IPS-20b (cell line): Measurements from ENCODE around the gene ZMYND19.
"Not testable (repeated sequence)": the region's sequence is repeated elsewhere in the genome, so short reads cannot be mapped to it uniquely, and the experiment has no call there.

Source experiments
- H3K27ac ChIP-seq: one replicate; pipeline ENCODE4 v1.5.1; 2013; ENCODE audit warnings: low read length
- H3K27me3 ChIP-seq: 2 replicates; pipeline ENCODE4 v1.6.1; 2013; ENCODE audit warnings: mild to moderate bottlenecking, low read length, inconsistent platforms; ENCODE audit not compliant: insufficient read depth
- H3K36me3 ChIP-seq: 2 replicates; pipeline ENCODE4 v1.6.1; 2013; ENCODE audit warnings: low read depth, mild to moderate bottlenecking, inconsistent platforms, low read length, moderate library complexity; ENCODE audit not compliant: insufficient read depth
- H3K4me1 ChIP-seq: 2 replicates; pipeline ENCODE4 v1.6.1; 2013; ENCODE audit warnings: mild to moderate bottlenecking, control low read depth, inconsistent platforms, low read length, moderate library complexity; ENCODE audit not compliant: insufficient read depth
- H3K4me3 ChIP-seq: 2 replicates; pipeline ENCODE4 v1.5.1; 2013; ENCODE audit warnings: mild to moderate bottlenecking, low read length, inconsistent platforms
- H3K9ac ChIP-seq: 2 replicates; pipeline ENCODE4 v1.6.1; 2013; ENCODE audit warnings: low read depth, mild to moderate bottlenecking, inconsistent platforms, low read length, moderate library complexity
- H3K9me3 ChIP-seq: 2 replicates; pipeline ENCODE4 v1.6.1; 2013; ENCODE audit warnings: mild to moderate bottlenecking, low read depth, low read length, inconsistent platforms; ENCODE audit not compliant: insufficient read depth

The ZMYND19 gene

DNA sequence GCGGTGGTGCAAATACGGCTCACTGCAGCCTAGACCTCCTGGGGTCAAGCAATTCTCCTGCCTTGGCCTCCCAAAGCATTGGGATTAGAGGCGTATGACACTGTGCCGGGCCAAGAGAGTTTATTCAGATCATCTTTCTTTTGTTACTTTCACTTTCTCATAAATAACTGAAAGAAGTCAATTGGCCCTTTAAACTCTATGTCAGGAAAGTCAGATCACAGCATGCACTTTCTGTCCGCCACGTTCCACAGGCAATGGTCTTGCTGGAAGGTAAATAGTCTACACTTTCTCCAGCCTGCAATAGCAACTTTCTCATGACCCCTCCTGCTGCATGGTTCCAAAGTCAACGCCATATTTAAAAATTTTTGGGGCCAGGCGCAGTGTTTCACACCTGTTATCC, 8.6 kb upstream of the ZMYND19 start:
- Histone ChIP-seq H3K36me3 (no peaks in the 10 kb centered on the region), H3K27ac (no peak overlapping the region), H3K27me3 (peaks cover 13% of the 10 kb centered on the region), H3K9ac (no peak overlapping the region), H3K4me1 (no peaks in the 10 kb centered on the region), H3K9me3 (no peaks in the 10 kb centered on the region), H3K4me3 (no peak overlapping the region)

DNA sequence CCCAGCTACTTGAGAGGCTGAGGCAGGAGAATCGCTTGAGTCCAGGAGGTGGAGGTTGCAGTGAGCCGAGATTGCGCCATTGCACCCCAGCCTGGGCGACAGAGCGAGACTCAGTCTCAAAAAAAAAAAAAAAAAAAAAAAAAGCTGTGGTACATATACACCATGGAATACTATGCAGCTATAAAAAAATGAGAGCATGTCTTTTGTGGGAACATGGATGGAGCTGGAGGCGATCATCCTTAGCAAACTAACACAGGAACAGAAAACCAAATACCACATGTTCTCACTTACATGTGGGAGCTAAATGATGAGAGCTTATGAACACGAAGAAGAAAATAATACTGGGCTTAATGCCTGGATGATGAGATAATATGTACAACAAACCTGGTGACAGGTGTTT, 6.3 kb upstream of the ZMYND19 start:
- H3K4me3 ChIP-seq, H3K27ac ChIP-seq, H3K9ac ChIP-seq, H3K36me3 ChIP-seq, H3K9me3 ChIP-seq, H3K27me3 ChIP-seq, H3K4me1 ChIP-seq: not testable (repeated sequence)

DNA sequence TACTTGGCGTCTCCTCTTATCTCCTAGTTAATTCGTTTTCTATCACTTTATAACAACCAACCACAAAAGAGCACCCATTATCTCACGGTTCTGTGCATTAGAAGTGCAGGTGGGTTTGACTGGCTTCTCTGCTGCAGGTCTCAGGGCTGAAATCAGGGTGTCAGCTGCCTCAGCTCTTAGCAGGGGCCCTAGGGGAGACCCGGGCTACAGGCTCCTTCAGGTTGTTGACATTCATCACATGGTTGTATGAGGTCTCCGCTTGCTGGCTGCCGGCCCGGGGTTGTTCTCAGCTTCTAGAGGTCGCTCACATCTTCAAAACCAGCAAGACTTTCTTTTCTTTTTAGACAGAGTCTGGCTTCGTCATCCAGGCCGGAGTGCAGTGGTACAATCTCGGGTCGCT, 2.9 kb upstream of the ZMYND19 start:
- Histone ChIP-seq H3K4me3 (no peak overlapping the region), H3K4me1 (peaks cover 6% of the 10 kb centered on the region; the same call in 1 of the 2 replicates), H3K36me3 (peaks cover 7% of the 10 kb centered on the region), H3K9me3 (no peaks in the 10 kb centered on the region), H3K27me3 (peaks cover 9% of the 10 kb centered on the region; the same call in 1 of the 2 replicates), H3K27ac (no peak overlapping the region), H3K9ac (no peak overlapping the region)

DNA sequence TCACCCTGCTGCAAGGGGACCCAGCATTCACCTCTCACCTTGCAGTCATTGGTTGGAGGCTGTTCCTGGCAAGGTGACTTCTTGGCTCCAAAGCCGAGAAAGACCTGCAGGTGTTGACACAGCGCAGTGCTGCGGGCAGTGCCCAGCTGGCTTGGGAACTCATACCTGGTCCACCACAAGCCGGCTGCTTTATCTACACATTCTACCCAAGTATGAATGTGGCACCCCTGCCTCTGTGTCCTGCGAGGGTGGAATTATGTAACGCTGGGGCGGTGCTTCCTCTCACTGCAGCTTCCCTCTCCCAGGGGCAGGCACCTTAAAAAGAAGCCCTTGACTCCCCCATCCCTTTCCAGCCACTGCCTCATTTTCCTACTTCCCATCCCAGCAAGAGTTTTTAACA, 2.5 kb upstream of the ZMYND19 start:
- no peak overlapping the region for H3K27ac ChIP-seq
- no peaks in the 10 kb centered on the region for H3K9me3 ChIP-seq
- H3K27me3 ChIP-seq, result peaks cover 9% of the 10 kb centered on the region; the same call in 1 of the 2 replicates
- H3K9ac ChIP-seq, result no peak overlapping the region
- H3K4me1 ChIP-seq, result peaks cover 6% of the 10 kb centered on the region; the same call in 1 of the 2 replicates
- no peak overlapping the region for H3K4me3 ChIP-seq
- H3K36me3 ChIP-seq, result peaks cover 11% of the 10 kb centered on the region

DNA sequence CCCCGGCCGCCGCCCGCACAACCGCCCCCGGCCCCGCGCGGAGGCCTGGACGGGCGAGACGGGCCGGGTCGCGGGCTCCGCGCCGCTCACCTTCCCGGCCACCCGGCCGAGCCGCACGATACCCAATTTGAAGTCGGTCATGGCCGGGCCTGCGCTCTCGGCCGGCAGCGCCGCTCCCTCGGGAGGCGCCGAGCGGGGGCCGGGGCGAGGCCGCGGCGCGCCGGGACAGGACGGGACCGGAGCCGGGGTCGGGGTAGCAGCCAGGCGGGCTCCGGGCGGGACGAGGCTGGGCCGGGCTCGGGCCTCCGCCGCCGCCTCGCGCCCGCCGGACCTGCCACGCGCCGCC, 216 bp downstream of the ZMYND19 start:
- Histone ChIP-seq H3K4me1 (peaks cover 6% of the 10 kb centered on the region; the same call in 1 of the 2 replicates), H3K9me3 (no peaks in the 10 kb centered on the region), H3K27ac (no peak overlapping the region), H3K4me3 (peak overlapping the region; percentile 85; the same call in 1 of the 2 replicates), H3K36me3 (peaks cover 38% of the 10 kb centered on the region), H3K9ac (no peak overlapping the region), H3K27me3 (peaks cover 9% of the 10 kb centered on the region; the same call in 1 of the 2 replicates)

DNA sequence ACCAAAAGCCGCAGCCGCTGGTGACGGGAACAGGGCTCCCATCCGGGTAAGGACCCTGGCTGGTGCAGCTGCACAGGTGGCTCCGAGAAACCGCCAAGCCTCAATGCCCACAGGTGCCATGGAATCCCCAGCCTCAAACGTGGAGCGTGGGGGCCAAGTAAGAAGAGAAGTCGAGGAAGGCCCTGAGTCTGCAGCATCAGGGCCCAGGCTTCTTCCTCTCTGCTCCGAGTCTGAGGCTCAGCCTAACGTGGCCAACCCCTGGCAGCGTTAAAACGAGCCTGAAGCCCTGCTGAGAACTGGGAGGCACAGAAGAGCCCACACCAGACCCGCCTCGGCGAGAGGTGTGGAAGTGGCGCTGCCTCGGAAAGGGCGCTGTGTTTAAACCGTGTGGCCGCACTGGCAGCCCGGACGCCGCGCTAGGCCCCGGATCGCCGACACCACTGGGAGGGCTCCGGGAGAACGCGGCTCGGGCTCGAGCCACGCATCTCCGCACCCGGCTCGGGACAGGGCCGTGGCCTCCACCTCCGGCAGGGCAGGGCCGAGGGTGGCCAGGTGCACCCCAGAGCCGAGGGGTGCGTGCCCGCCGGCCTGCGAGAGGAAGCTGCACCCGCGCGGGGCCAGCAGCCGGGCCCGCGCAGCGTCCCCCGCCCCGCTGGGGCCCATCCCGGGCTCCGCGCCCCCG, 730 bp downstream of the ZMYND19 start:
- Histone ChIP-seq H3K27me3 (peaks cover 9% of the 10 kb centered on the region; the same call in 1 of the 2 replicates), H3K4me3 (peak overlapping the region; percentile 85), H3K36me3 (peaks cover 43% of the 10 kb centered on the region), H3K9ac (peak overlapping the region; percentile 81), H3K4me1 (peaks cover 6% of the 10 kb centered on the region; the same call in 1 of the 2 replicates), H3K27ac (no peak overlapping the region), H3K9me3 (no peaks in the 10 kb centered on the region)

DNA sequence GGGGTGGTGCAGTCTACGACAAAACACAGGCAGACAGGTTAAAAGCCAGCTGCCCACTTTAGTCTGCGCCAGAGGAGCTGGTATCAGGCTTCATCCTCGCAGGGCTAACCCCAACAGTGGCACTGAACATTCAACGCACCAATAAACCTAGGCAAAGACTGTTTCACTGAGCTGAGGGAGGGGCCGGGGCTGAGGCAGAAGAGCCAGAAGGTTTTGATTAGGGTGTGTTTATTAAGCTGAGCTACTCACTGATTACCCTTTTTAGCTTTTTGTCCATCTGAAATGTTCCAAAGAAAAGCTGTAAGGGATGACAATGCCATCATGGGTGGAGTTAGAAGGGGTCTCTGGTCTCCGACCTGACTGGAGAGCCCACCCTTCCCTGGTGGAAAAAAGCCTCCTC, 1.4 kb downstream of the ZMYND19 start:
- Histone ChIP-seq H3K4me1 (peaks cover 6% of the 10 kb centered on the region; the same call in 1 of the 2 replicates), H3K9me3 (no peaks in the 10 kb centered on the region), H3K36me3 (peaks cover 50% of the 10 kb centered on the region), H3K27me3 (peaks cover 9% of the 10 kb centered on the region; the same call in 1 of the 2 replicates), H3K27ac (no peak overlapping the region), H3K4me3 (peak overlapping the region; percentile 85), H3K9ac (peak overlapping the region; percentile 81)

DNA sequence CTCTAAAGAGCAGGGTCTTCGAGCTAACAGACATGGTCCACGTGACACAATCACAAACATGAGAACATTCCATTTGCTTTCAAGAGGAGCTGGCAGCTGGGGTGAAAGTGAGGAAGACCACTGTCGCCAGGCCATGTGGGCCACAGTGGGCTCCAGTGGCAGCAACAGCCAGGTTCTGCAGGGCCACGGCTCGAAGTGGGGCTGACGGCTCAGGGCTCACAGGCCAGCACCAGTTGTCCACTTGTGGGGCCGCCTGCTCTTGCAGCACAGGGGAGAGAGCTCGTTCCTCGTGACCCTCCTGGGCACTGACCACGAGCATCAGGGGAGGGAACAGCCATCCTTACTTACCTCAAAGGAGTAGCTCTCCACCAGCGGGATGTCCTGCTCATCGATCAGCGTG, 2.0 kb downstream of the ZMYND19 start:
- Histone ChIP-seq H3K9me3 (no peaks in the 10 kb centered on the region), H3K27me3 (peaks cover 9% of the 10 kb centered on the region; the same call in 1 of the 2 replicates), H3K27ac (no peak overlapping the region), H3K36me3 (peaks cover 56% of the 10 kb centered on the region), H3K4me3 (no peak overlapping the region; the same call in 1 of the 2 replicates), H3K4me1 (peaks cover 6% of the 10 kb centered on the region; the same call in 1 of the 2 replicates), H3K9ac (no peak overlapping the region)

DNA sequence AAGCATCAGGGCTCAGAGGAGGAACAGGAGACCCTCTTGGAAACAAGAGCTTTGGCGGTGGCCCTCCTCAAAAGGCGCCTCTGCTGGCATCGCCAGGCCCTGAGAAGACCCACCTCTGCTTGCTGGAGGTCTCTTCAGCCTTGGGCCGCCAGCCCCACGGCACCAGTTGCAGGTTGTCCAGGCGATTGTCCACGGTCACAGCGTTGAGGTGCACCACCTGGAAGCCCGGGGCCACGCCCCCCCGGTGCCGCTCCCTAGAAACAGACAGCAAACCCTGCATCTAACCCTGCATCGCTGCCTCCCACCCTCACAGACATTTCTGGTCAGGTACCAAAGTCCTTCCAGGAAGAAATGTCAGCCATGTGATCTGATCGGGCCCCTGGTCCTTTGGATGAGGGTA, 3.5 kb downstream of the ZMYND19 start:
- Histone ChIP-seq H3K36me3 (peaks cover 70% of the 10 kb centered on the region), H3K4me1 (peaks cover 6% of the 10 kb centered on the region; the same call in 1 of the 2 replicates), H3K27me3 (peaks cover 9% of the 10 kb centered on the region; the same call in 1 of the 2 replicates), H3K9me3 (no peaks in the 10 kb centered on the region), H3K9ac (no peak overlapping the region), H3K4me3 (no peak overlapping the region), H3K27ac (no peak overlapping the region)

DNA sequence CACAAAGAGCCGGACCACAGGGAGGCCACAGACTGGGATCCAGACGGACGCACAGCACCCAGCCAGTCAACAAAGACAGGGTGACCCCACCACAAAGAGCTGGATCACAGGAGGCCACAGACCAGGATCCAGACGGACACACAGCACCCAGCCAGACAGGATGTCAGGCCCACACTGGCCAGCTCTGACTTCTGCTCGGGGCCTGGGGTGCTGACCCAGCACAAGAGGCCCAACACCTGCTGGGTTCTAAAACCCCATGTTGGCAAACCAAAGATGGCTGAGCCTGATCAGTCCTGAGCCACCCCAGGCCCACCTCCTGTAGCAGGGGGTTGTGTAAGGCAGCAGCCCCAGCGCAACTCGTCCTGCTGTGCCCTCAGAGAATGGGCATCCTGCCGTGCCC, 6.4 kb downstream of the ZMYND19 start:
- H3K9ac ChIP-seq, result no peak overlapping the region
- no peak overlapping the region for H3K4me3 ChIP-seq
- H3K9me3 ChIP-seq, result no peaks in the 10 kb centered on the region
- H3K36me3 ChIP-seq, result peaks cover 81% of the 10 kb centered on the region
- no peak overlapping the region for H3K27ac ChIP-seq
- peaks cover 7% of the 10 kb centered on the region; the same call in 1 of the 2 replicates for H3K4me1 ChIP-seq
- H3K27me3 ChIP-seq, result no peaks in the 10 kb centered on the region

DNA sequence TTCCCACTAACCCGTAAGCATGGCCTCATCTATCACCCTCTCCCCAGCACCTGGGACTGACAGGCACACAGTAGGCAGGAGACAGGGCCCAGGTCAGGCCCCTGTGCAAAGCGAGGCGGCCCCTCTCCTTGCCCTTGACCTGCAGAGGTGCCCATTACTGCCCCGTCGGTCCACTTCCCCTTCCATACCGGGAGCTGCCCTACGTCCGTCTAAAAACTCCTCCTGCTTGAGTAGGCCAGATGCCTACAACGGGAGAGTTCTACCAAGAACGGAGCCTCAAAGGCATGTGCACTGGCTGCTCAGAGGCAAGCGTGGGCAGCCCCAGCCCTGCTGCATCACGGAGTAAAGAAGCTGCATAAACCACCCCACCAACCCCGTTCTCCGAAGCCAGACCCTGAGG, 7.0 kb downstream of the ZMYND19 start:
- H3K4me3 ChIP-seq, result no peak overlapping the region
- no peak overlapping the region for H3K9ac ChIP-seq
- H3K36me3 ChIP-seq, result peaks cover 75% of the 10 kb centered on the region
- no peaks in the 10 kb centered on the region for H3K9me3 ChIP-seq
- H3K27me3 ChIP-seq, result no peaks in the 10 kb centered on the region
- peaks cover 3% of the 10 kb centered on the region; the same call in 1 of the 2 replicates for H3K4me1 ChIP-seq
- no peak overlapping the region for H3K27ac ChIP-seq

DNA sequence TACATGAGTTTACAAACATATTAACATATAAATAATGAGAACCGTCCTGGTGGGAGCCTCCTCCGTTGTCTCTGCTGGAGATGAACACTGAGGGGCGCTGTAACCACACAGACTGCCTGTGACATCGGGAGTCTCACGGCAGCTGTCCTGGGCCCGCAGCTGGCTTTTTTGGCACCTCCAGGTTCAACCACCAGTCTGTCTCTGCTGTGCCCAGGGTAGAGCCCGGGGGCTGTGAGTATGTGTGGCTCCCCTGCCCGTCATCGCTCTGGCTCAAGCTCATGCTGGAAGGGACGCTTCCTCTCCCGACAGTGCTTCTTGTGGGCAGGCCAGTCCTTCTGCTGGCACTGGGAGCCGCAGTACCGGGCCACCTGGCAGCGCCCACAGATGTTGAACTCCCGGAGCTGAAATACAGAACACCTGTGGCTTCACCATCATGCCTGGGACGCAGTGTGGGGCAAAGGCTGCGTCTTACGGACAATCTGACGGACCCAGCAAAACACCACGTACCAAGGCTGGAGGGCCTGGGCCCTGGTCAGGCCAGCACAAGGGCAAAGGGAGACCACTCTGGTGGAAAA, 7.9 kb downstream of the ZMYND19 start:
- Histone ChIP-seq H3K36me3 (peaks cover 66% of the 10 kb centered on the region), H3K9me3 (no peaks in the 10 kb centered on the region), H3K9ac (no peak overlapping the region), H3K4me1 (peaks cover 6% of the 10 kb centered on the region), H3K4me3 (no peak overlapping the region), H3K27me3 (no peaks in the 10 kb centered on the region), H3K27ac (no peak overlapping the region)
